Measurements from ENCODE around the gene ILF2.
"Not testable (repeated sequence)": the region's sequence is repeated elsewhere in the genome, so short reads cannot be mapped to it uniquely, and the experiment has no call there.

ILF2 gene

GRCh38 chr1:153679337-153680119 is 8.7 kb upstream of the ILF2 start:
- no peak for DNase-seq

- peak in 5 of 51 donors; percentile 2 to 7 (median 6) for DNase-seq
Measured at GRCh38 chr1:153678519-153679336, 7.9 kb upstream of the ILF2 start, which contains the start of gene NPR1. NPR1 (plus strand) TSS chr1:153678688; CDS start chr1:153679109, 421 bp downstream.

GRCh38 chr1:153677718-153678518 is 7.1 kb upstream of the ILF2 start:
- DNase-seq = peak in 22 of 51 donors; percentile 3 to 47 (median 20)

GRCh38 chr1:153673511-153673910 is 2.7 kb upstream of the ILF2 start:
- DNase-seq = no peak

GRCh38 chr1:153671628-153672353 is 998 bp upstream of the ILF2 start:
- peak in 4 of 51 donors; percentile 18 to 38 (median 27) for DNase-seq

- DNase-seq = no peak
Measured at GRCh38 chr1:153670257-153670858, 435 bp downstream of the ILF2 start.

- DNase-seq = no peak
Measured at GRCh38 chr1:153669606-153670005, 1.2 kb downstream of the ILF2 start.

GRCh38 chr1:153668672-153669071 is 2.1 kb downstream of the ILF2 start:
- not testable (repeated sequence) for DNase-seq

GRCh38 chr1:153667439-153667838 is 3.4 kb downstream of the ILF2 start:
- no peak for DNase-seq

- no peak for DNase-seq
Measured at GRCh38 chr1:153663211-153663610, 7.6 kb downstream of the ILF2 start.

GRCh38 chr1:153662269-153662668 is 8.5 kb downstream of the ILF2 start:
- no peak for DNase-seq

- no peak for DNase-seq
Measured at GRCh38 chr1:153661111-153661708, 9.6 kb downstream of the ILF2 start.

- no peak for DNase-seq
Measured at GRCh38 chr1:153659656-153660055, 11.1 kb downstream of the ILF2 start.

- DNase-seq = no peak
Measured at GRCh38 chr1:153659175-153659534, 11.6 kb downstream of the ILF2 start.

- DNase-seq = peak; percentile 44 to 98 (median 86)
Measured at GRCh38 chr1:153658400-153659174, 12.2 kb downstream of the ILF2 start, which contains the start of gene SNAPIN. SNAPIN (plus strand) TSS chr1:153658703; CDS start chr1:153658744, 41 bp downstream.

GRCh38 chr1:153655333-153655732 is 15.5 kb downstream of the ILF2 start:
- DNase-seq = no peak

GRCh38 chr1:153652805-153653500 is 17.8 kb downstream of the ILF2 start:
- DNase-seq = peak in 1 of 51 donors; percentile 12

GRCh38 chr1:153651771-153652170 is 19.0 kb downstream of the ILF2 start:
- DNase-seq = no peak

- peak in 47 of 51 donors; percentile 7 to 85 (median 67) for DNase-seq
Measured at GRCh38 chr1:153649863-153650235, 20.9 kb downstream of the ILF2 start.

Measured in hypothalamus (tissue), 51 donors.